Prostate gland (tissue), 2 donors: Measurements from ENCODE around the gene PCDH9. TPM values are rescaled to one million over a fixed set of nuclear protein-coding genes. Genes with fewer than 3 reads are reported as not detected.

ENCODE experiments used
- DNase-seq: peaks from one replicate; pipeline ENCODE4 v3.0.0-alpha.2; 2019; ENCODE audit warnings: low spot score
- H3K27ac ChIP-seq, 2 donors: fragments of 200-600 bp; sonication (generic); 2 replicates each; pipeline ENCODE4 v1.5.1; 2017 to 2019
- H3K27me3 ChIP-seq: fragments of 200-600 bp; sonication (generic); replicated peaks from 2 replicates; pipeline ENCODE4 v1.5.1; 2019; ENCODE audit not compliant: insufficient read depth
- H3K36me3 ChIP-seq, 2 donors: fragments of 200-600 bp; sonication (generic); 1 replicate in 1 of 2; 2 replicates in 1 of 2; pipeline versions ENCODE4 v1.5.1 to v1.8.1; 2017 to 2019
- H3K4me1 ChIP-seq: fragments of 200-600 bp; sonication (generic); replicated peaks from 2 replicates; pipeline ENCODE4 v1.5.1; 2019
- H3K4me3 ChIP-seq, 2 donors: fragments of 200-600 bp; sonication (generic); 2 replicates each; pipeline ENCODE4 v1.5.1; 2017 to 2019
- H3K9me3 ChIP-seq: fragments of 200-600 bp; sonication (generic); 2 replicates; pipeline ENCODE4 v1.5.1; 2017
- CTCF ChIP-seq, 4 experiments: fragments of 200-600 bp in 2 of 4; fragments of 450-650 bp in 2 of 4; sonication (generic) in 2 of 4; IDR thresholded peaks; 1 replicate in 3 of 4; 2 replicates in 1 of 4; pipeline ENCODE4 v1.5.1; 2016 to 2019; ENCODE audit warnings: antibody characterized with exemption in 4 of 4, mild to moderate bottlenecking in 2 of 4, moderate library complexity in 2 of 4
- POLR2A ChIP-seq: fragments of 450-650 bp; IDR thresholded peaks from one replicate; pipeline ENCODE4 v1.6.1; 2016; ENCODE audit warnings: antibody characterized with exemption, mild to moderate bottlenecking
- POLR2AphosphoS5 ChIP-seq: sonication (generic); formaldehyde crosslinking; IDR thresholded peaks from one replicate; pipeline ENCODE4 v1.6.1; 2017; ENCODE audit warnings: antibody characterized with exemption
- WGBS: methylation state at CpG from one replicate; pipeline ENCODE4 v1.1.5; 2018; 5-methylcytosine and 5-hydroxymethylcytosine counted together
- intact Hi-C: fragments of 100-400 bp; cut with DNase I; formaldehyde crosslinking; loops from one replicate; pipeline ENCODE4 v1.14.2; 2022
- total RNA-seq, 2 donors: library from RNA; depleted of rRNA; stranded (reverse); fragments of >200 nt; gene quantifications; one replicate each; pipeline ENCODE4 v1.1.0, GENCODE V29; 2016

The PCDH9 gene
- total RNA-seq, 2 donors from 2014 or later = 1.8 to 5.5 TPM

GRCh38 chr13:67042556-67042955 is 187.6 kb downstream of the PCDH9 start:
- no peak for DNase-seq
- H3K4me1 ChIP-seq = no peaks in the 10 kb centered on the region
- H3K4me3 ChIP-seq = no peak overlapping the region
- 36% methylated on average over 2 of the region's 2 CpGs for WGBS
- TF ChIP-seq POLR2AphosphoS5 = no peak
- TF ChIP-seq CTCF (IDR thresholded peaks at IDR 0.05) = no peak
- TF ChIP-seq POLR2A = no peak
- no peaks in the 10 kb centered on the region for H3K27me3 ChIP-seq
- H3K27ac ChIP-seq = no peak overlapping the region
- no peaks in the 10 kb centered on the region for H3K9me3 ChIP-seq
- no peaks in the 10 kb centered on the region for H3K36me3 ChIP-seq
- intact Hi-C loops = no loop called here

DNA sequence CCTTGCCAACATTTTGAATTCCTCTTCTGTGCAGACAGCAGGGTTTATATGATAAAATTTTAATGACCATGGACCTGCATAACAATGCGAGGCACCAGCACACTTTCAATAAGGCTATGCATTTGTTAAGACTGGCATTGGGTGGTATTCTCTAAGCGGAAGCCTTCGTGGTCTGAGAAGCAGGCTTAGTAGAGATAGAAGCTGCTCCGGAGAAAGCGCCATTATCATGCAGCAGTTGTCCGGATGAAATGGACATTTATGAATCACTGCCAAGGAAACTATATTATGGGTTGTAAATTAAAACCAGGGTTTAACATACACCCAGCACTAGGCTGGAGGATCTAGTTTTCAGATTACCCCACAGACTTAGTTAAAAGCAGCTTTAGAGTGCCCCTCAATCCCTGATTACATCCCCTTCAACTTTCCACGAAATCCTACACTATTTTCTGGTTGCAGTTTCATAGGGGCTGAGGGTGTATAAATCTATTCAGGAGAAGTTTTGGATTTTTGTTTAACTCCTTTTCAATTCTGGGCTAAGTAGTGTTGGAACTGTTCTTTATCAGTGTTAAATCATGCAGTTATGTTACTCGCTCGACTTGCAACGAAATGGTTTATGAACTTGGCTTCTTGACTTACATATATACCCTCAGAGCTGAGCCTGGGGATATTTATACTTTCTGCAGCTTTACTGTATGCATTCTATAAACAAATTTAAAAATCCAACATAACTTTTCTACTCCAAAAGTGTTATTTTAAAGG is 193.3 kb downstream of the PCDH9 start:
- H3K27ac ChIP-seq = no peak overlapping the region
- H3K4me1 ChIP-seq = no peaks in the 10 kb centered on the region
- H3K9me3 ChIP-seq = no peaks in the 10 kb centered on the region
- DNase-seq = no peak
- no peak overlapping the region for H3K4me3 ChIP-seq
- H3K36me3 ChIP-seq = no peaks in the 10 kb centered on the region
- TF ChIP-seq POLR2AphosphoS5 = no peak
- TF ChIP-seq POLR2A = no peak
- TF ChIP-seq CTCF (IDR thresholded peaks at IDR 0.05) = no peak
- 65% methylated on average over 10 of the region's 10 CpGs for WGBS
- H3K27me3 ChIP-seq = no peaks in the 10 kb centered on the region
- intact Hi-C loops = no loop called here

DNA sequence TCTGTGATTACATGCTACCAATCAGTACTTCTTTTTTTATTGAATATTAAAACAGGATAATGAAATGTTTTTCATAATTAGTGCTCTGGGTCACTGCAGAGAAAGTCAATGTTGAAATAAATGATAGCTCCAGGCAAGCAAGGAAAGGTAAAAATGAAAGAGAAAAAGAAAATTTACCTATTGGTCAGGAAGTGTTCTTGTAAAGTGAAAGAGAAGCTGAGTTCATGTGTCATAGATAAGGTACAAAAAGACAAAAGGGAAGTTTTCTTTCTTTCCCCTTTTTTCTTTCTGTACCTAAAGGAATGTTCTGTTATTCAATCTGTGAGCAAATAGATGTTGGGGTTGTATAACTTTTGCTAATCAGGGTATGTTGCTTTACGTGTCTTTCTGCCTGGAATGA is 197.0 kb downstream of the PCDH9 start:
- WGBS = 74% methylated on average over 1 of the region's 1 CpG
- no peak for TF ChIP-seq POLR2A
- TF ChIP-seq CTCF (IDR thresholded peaks at IDR 0.05) = no peak
- TF ChIP-seq POLR2AphosphoS5 = no peak
- Histone ChIP-seq H3K4me1 (no peaks in the 10 kb centered on the region), H3K9me3 (no peaks in the 10 kb centered on the region), H3K27ac (no peak overlapping the region), H3K27me3 (no peaks in the 10 kb centered on the region), H3K36me3 (no peaks in the 10 kb centered on the region), H3K4me3 (no peak overlapping the region)
- DNase-seq = no peak
- intact Hi-C loops = no loop called here

DNA sequence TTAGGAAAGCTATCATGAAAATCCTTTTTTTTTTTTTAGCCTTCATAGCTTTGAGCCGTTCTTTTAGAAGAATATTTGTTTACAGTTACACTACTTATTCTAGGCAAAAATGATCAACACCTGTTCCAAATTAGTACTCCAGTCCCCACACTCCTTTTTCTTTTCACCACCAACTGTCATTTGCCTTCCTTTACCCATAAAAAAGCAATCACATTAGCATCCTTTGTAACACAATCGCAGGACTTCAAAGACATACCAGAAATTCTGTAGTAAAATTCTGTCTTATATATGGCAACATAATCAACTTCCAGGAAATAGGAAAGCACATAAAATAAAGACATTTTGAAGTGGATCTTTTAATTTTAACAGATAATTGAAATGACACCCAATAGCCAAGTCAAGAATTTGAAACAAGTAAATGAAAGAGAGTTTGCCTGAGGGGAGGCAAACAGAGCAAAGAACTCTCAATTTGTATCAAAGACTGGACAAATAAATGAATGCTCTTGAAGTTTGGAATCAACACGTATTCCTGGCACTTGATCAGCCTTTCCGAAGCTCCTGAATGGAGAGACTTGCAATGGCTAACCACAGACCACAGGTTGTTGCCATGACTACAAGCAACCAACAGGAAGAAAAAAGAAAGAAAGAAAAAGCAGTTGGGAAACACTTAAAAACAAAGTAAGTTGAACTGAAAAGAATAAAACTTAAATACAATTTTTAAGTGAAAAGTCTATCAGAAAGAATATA is 206.8 kb downstream of the PCDH9 start:
- intact Hi-C loops = no loop called here
- H3K27me3 ChIP-seq = no peaks in the 10 kb centered on the region
- H3K4me1 ChIP-seq = no peaks in the 10 kb centered on the region
- H3K9me3 ChIP-seq = no peaks in the 10 kb centered on the region
- no peak overlapping the region for H3K4me3 ChIP-seq
- WGBS = 20% methylated on average over 4 of the region's 4 CpGs
- H3K36me3 ChIP-seq = no peaks in the 10 kb centered on the region
- no peak for DNase-seq
- H3K27ac ChIP-seq = no peak overlapping the region
- TF ChIP-seq POLR2A = no peak
- TF ChIP-seq CTCF (IDR thresholded peaks at IDR 0.05) = no peak
- no peak for TF ChIP-seq POLR2AphosphoS5
